Esophagus muscularis mucosa (tissue), 4 donors: Measurements from ENCODE around the gene EML3.

Experiments used
- EP300 ChIP-seq: sonication (generic); formaldehyde crosslinking; IDR thresholded peaks from one replicate; pipeline ENCODE4 v1.6.1; 2017; ENCODE audit warnings: antibody characterized with exemption
- POLR2A ChIP-seq: fragments of 450-650 bp; IDR thresholded peaks from one replicate; pipeline ENCODE4 v1.6.1; 2017; ENCODE audit warnings: antibody characterized with exemption, moderate library complexity, mild to moderate bottlenecking, low read depth
- POLR2AphosphoS5 ChIP-seq, 2 donors: sonication (generic); formaldehyde crosslinking; IDR thresholded peaks; one replicate each; pipeline ENCODE4 v1.6.1; 2017; ENCODE audit warnings: antibody characterized with exemption in 2 of 2
- TF ChIP-seq, protein P1 (sequence below), 3 experiments: fragments of 200-600 bp in 2 of 3; fragments of 450-650 bp in 1 of 3; sonication (generic) in 2 of 3; IDR thresholded peaks; one replicate each; pipeline ENCODE4 v1.5.1; 2017 to 2019; ENCODE audit warnings: antibody characterized with exemption in 3 of 3, mild to moderate bottlenecking in 2 of 3, moderate library complexity in 1 of 3

DNA sequence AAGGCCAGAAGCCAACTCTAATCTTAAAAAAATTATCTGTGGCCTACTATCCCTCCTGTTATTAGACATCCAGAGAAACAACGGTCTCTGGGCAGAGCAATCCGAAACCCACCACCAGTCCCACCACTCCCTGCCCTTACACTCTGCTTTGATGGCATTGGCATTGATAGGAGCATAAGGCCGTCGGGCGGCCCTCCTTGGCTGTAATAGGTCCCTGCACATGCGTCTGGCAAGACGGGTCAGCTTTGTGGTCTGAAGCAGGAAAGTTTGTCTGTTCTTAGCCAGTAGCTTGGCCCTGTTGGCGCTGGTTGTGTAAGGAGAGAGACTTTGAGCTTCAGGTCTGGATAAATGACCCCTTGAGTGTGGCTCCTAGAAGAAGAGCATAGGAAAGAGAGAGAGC is 17.5 kb downstream of the EML3 start:
- TF ChIP-seq, protein P1, sequence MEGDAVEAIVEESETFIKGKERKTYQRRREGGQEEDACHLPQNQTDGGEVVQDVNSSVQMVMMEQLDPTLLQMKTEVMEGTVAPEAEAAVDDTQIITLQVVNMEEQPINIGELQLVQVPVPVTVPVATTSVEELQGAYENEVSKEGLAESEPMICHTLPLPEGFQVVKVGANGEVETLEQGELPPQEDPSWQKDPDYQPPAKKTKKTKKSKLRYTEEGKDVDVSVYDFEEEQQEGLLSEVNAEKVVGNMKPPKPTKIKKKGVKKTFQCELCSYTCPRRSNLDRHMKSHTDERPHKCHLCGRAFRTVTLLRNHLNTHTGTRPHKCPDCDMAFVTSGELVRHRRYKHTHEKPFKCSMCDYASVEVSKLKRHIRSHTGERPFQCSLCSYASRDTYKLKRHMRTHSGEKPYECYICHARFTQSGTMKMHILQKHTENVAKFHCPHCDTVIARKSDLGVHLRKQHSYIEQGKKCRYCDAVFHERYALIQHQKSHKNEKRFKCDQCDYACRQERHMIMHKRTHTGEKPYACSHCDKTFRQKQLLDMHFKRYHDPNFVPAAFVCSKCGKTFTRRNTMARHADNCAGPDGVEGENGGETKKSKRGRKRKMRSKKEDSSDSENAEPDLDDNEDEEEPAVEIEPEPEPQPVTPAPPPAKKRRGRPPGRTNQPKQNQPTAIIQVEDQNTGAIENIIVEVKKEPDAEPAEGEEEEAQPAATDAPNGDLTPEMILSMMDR (IDR thresholded peaks at IDR 0.05) = no peak
- TF ChIP-seq POLR2A (no peak), EP300 (no peak), POLR2AphosphoS5 (IDR thresholded peaks at IDR 0.05) (no peak)
